ENCODE data around the gene PRR14L.
A peak's percentile ranks its signal among the peaks of the same experiment; 100 is the strongest.

Gene PRR14L

DNA sequence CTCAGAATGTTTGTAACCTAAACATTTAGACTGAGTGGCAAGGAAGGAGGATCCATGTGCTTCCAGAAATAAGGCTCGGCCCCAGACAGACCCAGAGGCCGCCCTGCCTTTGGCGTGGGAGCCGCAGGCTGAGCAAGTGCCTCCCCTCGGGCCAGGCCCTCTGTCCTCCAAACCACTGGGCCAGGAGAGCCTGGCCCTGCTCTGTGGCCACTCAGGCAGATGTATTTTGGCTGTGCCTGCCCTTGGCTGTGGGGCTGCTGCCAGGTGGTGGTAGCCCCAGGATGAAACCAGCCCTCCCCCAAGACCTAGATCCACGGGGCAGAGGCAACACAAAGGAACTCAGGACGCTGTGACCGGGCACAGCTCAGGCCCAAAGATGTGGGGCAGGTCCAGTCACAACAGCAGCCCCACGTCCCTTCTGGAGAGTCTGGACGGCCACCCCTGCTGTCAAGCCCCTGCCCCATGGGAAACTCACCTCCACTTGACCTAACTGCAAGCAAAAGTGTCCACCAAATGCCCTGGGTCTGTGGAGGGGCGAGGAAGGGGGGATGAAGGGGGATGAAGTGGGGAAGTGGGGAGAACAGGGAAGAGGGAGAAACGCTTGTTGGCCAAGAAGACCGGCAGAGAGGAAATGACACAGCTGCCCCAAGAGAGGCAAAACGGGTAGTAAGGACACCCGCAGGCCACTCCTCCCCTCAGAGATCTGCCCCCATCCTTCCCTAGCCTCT, 111.9 kb downstream of the PRR14L start:
- DNase-seq, result peak; percentile 92 to 93

- DNase-seq, result peak; percentile 70 to 71
These were observed 112.5 kb downstream of the PRR14L start for GRCh38 chr22:31637447-31637890.

GRCh38 chr22:31635638-31636306, 114.2 kb downstream of the PRR14L start:
- no peak for DNase-seq

DNA sequence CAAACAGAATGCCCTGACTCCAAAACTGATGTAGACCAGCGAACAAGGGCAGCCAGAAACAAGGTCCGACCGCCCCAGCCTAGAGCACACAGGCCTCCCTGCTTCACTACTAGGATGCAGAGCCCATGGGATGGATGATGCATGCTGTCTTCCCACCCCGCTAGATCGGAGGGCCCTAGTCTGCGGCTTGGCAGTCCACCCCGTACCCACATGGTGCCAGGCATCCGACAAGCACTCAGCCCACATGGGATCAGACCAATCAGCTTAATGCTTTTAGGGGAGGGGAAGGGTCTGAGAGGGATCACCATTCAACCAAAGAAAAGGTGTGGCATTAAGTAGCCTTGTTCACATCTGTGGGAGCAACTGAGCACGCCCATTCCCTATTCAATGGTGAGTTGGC, 118.5 kb downstream of the PRR14L start:
- DNase-seq, result no peak

All from Kasumi-1 (cell line).